ENCODE data around the gene FSTL1.

- TF ChIP-seq CTCF (IDR thresholded peaks at IDR 0.05) (peak; percentile 86), EZH2 (IDR thresholded peaks at IDR 0.05; ENCODE audit: borderline replicate concordance, insufficient read depth, low read depth, low read length, poor library complexity, severe bottlenecking) (no peak)
Observed at GRCh38 chr3:120417272-120417911, 33.4 kb downstream of the FSTL1 start.

Measured in B cell (primary cell).